GM12878 (cell line): ENCODE results near the gene ZNF189. TPM values are rescaled to one million over a fixed set of nuclear protein-coding genes. Genes with fewer than 3 reads are reported as not detected.

ENCODE experiments used
- ATAC-seq: fragments of 200-7000 bp; cut with Tn5 transposase; 3 replicates; pipeline ENCODE4 v1.9.1; 2020; ENCODE audit warnings: mild to moderate bottlenecking, moderate library complexity
- BruUV-seq: library from RNA; stranded (reverse); fragments of 400-500 nt; replicated peaks from 2 replicates; lab custom pipeline; 2021; lab: Mats Ljungman, UMichigan
- CTCF ChIA-PET: fragments of 300-600 bp; sonication (Branson Sonifier 250); formaldehyde crosslinking; extraction: SDS; loops from one replicate; lab custom pipeline; 2021; ENCODE audit warnings: inconsistent platforms; lab: Yijun Ruan, JAX
- POLR2A ChIA-PET: fragments of 350-600 bp; formaldehyde crosslinking; extraction: SDS; loops from one replicate; lab custom pipeline; 2021; ENCODE audit warnings: inconsistent platforms; lab: Charles Lee
- RAD21 ChIA-PET: fragments of 300-600 bp; sonication (Branson Sonifier 250); formaldehyde crosslinking; loops from one replicate; lab custom pipeline; 2023; ENCODE audit warnings: antibody characterized with exemption; ENCODE audit not compliant: unreplicated experiment; lab: Charles Lee
- SMC1A ChIA-PET: fragments of 300-600 bp; sonication (Branson Sonifier 250); formaldehyde crosslinking; loops from one replicate; lab custom pipeline; 2023; ENCODE audit not compliant: unreplicated experiment, uncharacterized antibody; lab: Charles Lee
- DNase-seq: peaks from one replicate; pipeline ENCODE4 v3.0.0-alpha.2; 2011; ENCODE audit warnings: low read depth, low spot score
- FAIRE-seq: peaks from 3 replicates; lab custom pipeline; 2011; peaks lifted over from hg19 to GRCh38; lab: Jason Lieb, UNC
- H2AFZ ChIP-seq: 2 replicates; pipeline ENCODE4 v1.6.0; 2011; ENCODE audit warnings: low read depth, low read length, control low read depth; ENCODE audit not compliant: control insufficient read depth
- H3K27ac ChIP-seq: 2 replicates; pipeline ENCODE4 v1.5.1; 2011; ENCODE audit warnings: control low read depth; ENCODE audit not compliant: control insufficient read depth, insufficient read depth
- H3K27me3 ChIP-seq, 2 experiments: replicated peaks in 1 of 2; 2 replicates each; pipeline versions ENCODE4 v1.6.0 to v1.6.1; 2011; ENCODE audit warnings: low read length in 1 of 2; ENCODE audit not compliant: control insufficient read depth in 2 of 2, insufficient read depth in 2 of 2
- H3K36me3 ChIP-seq, 2 experiments: 2 replicates each; pipeline ENCODE4 v1.5.1; 2011; ENCODE audit warnings: low read length in 1 of 2; ENCODE audit not compliant: control insufficient read depth in 2 of 2, insufficient read depth in 2 of 2
- H3K4me1 ChIP-seq: 2 replicates; pipeline ENCODE4 v1.6.1; 2011; ENCODE audit warnings: mild to moderate bottlenecking, low read length, moderate library complexity, mixed read lengths; ENCODE audit not compliant: control insufficient read depth, insufficient read depth
- H3K4me2 ChIP-seq: 2 replicates; pipeline ENCODE4 v1.6.0; 2011; ENCODE audit warnings: control low read depth; ENCODE audit not compliant: control insufficient read depth, insufficient read depth
- H3K4me3 ChIP-seq: fragments of 200-600 bp; sonication (generic); 2 replicates; pipeline ENCODE4 v1.5.1; 2016
- H3K79me2 ChIP-seq: 2 replicates; pipeline ENCODE4 v1.6.0; 2011; ENCODE audit warnings: low read length; ENCODE audit not compliant: control insufficient read depth, insufficient read depth
- H3K9ac ChIP-seq: 2 replicates; pipeline ENCODE4 v1.8.0; 2011; ENCODE audit warnings: low read length, control low read depth, mixed read lengths; ENCODE audit not compliant: control insufficient read depth, insufficient read depth
- H3K9me3 ChIP-seq: replicated peaks from 3 replicates; pipeline ENCODE4 v1.5.1; 2011; ENCODE audit warnings: mild to moderate bottlenecking, low read length; ENCODE audit not compliant: control insufficient read depth, insufficient read depth
- H4K20me1 ChIP-seq: 2 replicates; pipeline ENCODE4 v1.6.0; 2011; ENCODE audit not compliant: control insufficient read depth, insufficient read depth
- NR2F1 ChIP-seq: fragments of 450-650 bp; conservative IDR thresholded peaks from 2 replicates; pipeline ENCODE4 v1.6.1; 2017; ENCODE audit warnings: mild to moderate bottlenecking
- WGBS: methylation state at CpG from one replicate; pipeline ENCODE4 v1.1.6; 2016; ENCODE audit warnings: low lambda C conversion rate; ENCODE audit not compliant: insufficient replicate concordance, insufficient coverage; ENCODE audit errors: missing lambda C conversion rate; 5-methylcytosine and 5-hydroxymethylcytosine counted together
- in situ Hi-C: fragments of 300-500 bp; cut with MboI; formaldehyde crosslinking; loops from 9 replicates; pipeline ENCODE4 v1.14.3; 2018; ENCODE audit warnings: mixed read lengths
- intact Hi-C: fragments of 100-400 bp; cut with micrococcal nuclease; formaldehyde crosslinking; loops from one replicate; pipeline ENCODE4 v1.14.2; 2022; ENCODE audit not compliant: unreplicated experiment
- polyA plus RNA-seq, 11 experiments: library from polyadenylated mRNA; depleted of rRNA in 4 of 11; unstranded in 6 of 11; stranded (reverse) in 5 of 11; fragments of >200 nt; fragmentation: Nextera tagmentation in 4 of 11; fragmentation: Illumina TruSeq in 1 of 11; extraction: Ambion mirVana in 4 of 11; extraction: Trizol in 1 of 11; gene quantifications; 1 replicate in 1 of 11; 2 replicates in 10 of 11; pipeline versions ENCODE4 v1.2.1 to v1.2.3, GENCODE V29; 2011 to 2016; ENCODE audit warnings: inconsistent platforms in 2 of 11, missing spikeins in 2 of 11, low read depth in 1 of 11
- total RNA-seq, 4 experiments: library from RNA; depleted of rRNA in 3 of 4; stranded (reverse); fragments of >200 nt in 3 of 4; fragmentation: Illumina TruSeq in 1 of 4; extraction: Trizol in 1 of 4; gene quantifications; 2 replicates each; pipeline versions ENCODE4 v1.2.1 to v1.2.3, GENCODE V29; 2013 to 2021
- TF ChIP-seq, protein P1 (sequence below): IDR thresholded peaks from 2 replicates; pipeline ENCODE4 v1.6.1; 2012; ENCODE audit warnings: low read depth, low read length, improper control_type of control experiment
- TF ChIP-seq, protein P2 (sequence below): fragments of 450-650 bp; IDR thresholded peaks from 2 replicates; pipeline ENCODE4 v1.6.1; 2017; ENCODE audit warnings: mild to moderate bottlenecking, moderate library complexity

Gene ZNF189
- total and polyA plus RNA-seq, 10 of the 15 experiments (the other 5 are each of a cell fraction or from before 2014, with no cell fraction given): 3.1 to 12.3 (median 7.4) TPM

DNA sequence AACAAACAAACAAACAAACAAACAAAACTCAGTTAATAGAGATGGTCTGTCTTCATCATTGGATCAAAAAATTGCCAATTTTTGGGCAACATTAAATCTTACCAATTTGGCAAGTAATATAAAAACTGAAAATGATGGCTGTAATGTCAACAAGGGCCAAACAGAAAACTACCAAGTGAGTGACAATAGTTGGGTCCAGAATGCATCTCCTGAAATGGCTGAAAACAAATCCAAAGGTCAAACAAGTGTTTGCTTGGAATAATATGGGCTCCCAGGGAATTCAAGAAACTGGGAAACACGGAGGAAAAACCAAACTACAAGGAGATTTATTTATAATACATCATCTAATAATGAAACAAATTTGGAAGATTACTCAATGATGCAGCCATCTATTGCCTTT, 39.0 kb upstream of the ZNF189 start:
- Histone ChIP-seq H4K20me1 (no peaks in the 10 kb centered on the region), H3K4me3 (no peak overlapping the region), H3K4me2 (no peak overlapping the region), H2AFZ (no peak overlapping the region), H3K36me3 (no peaks in the 10 kb centered on the region), H3K27me3 (no peaks in the 10 kb centered on the region; a peak in 1 of 4 replicates), H3K9ac (no peak overlapping the region), H3K9me3 (no peaks in the 10 kb centered on the region), H3K27ac (no peak overlapping the region), H3K79me2 (no peaks in the 10 kb centered on the region)
- no TSS peak for BruUV-seq
- intact Hi-C loops (no loop called here), in situ Hi-C loops (no loop called here)
- FAIRE-seq: no peak
- ChIA-PET CTCF (no interaction called here), RAD21 (no interaction called here), POLR2A (no interaction called here)
- DNase-seq: no peak
- TF ChIP-seq, protein P1, sequence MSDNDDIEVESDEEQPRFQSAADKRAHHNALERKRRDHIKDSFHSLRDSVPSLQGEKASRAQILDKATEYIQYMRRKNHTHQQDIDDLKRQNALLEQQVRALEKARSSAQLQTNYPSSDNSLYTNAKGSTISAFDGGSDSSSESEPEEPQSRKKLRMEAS: no peak
- TF ChIP-seq, protein P2, sequence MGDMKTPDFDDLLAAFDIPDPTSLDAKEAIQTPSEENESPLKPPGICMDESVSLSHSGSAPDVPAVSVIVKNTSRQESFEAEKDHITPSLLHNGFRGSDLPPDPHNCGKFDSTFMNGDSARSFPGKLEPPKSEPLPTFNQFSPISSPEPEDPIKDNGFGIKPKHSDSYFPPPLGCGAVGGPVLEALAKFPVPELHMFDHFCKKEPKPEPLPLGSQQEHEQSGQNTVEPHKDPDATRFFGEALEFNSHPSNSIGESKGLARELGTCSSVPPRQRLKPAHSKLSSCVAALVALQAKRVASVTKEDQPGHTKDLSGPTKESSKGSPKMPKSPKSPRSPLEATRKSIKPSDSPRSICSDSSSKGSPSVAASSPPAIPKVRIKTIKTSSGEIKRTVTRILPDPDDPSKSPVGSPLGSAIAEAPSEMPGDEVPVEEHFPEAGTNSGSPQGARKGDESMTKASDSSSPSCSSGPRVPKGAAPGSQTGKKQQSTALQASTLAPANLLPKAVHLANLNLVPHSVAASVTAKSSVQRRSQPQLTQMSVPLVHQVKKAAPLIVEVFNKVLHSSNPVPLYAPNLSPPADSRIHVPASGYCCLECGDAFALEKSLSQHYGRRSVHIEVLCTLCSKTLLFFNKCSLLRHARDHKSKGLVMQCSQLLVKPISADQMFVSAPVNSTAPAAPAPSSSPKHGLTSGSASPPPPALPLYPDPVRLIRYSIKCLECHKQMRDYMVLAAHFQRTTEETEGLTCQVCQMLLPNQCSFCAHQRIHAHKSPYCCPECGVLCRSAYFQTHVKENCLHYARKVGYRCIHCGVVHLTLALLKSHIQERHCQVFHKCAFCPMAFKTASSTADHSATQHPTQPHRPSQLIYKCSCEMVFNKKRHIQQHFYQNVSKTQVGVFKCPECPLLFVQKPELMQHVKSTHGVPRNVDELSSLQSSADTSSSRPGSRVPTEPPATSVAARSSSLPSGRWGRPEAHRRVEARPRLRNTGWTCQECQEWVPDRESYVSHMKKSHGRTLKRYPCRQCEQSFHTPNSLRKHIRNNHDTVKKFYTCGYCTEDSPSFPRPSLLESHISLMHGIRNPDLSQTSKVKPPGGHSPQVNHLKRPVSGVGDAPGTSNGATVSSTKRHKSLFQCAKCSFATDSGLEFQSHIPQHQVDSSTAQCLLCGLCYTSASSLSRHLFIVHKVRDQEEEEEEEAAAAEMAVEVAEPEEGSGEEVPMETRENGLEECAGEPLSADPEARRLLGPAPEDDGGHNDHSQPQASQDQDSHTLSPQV: no peak
- TF ChIP-seq NR2F1: no peak
- TF ChIP-seq, all 136 proteins: peak for 0
- SMC1A ChIA-PET: no interaction called here
- WGBS: 0% methylated on average over 1 of the region's 1 CpG
- ATAC-seq: no peak
- H3K4me1 ChIP-seq: no peaks in the 10 kb centered on the region
